ENCODE measurements around the gene SHISA9. TPM values are rescaled to one million over a fixed set of nuclear protein-coding genes. Genes with fewer than 3 reads are reported as not detected.

Gene SHISA9
- total and polyA plus RNA-seq, 3 donors from 2014 or later, result 0.46 to 1.0 (median 0.68) TPM

DNA sequence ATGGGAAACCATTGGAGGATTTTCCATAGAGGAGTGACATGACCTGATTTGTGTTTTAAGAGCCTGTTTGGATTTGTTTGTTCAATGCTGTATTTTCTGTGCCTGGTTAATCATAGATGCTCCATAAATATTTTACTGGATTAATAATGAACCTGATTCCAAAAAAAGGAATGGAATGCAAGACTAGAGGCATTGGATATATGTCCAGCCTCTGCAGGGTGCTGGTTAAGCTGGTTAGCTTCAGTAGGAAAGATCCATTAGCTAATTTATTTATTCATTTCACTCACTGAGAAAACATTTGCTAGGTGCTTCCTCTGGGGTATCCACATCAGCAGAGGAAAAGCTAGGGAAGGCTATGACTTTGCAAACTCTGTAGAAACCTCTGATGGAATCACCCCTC is 57.7 kb downstream of the SHISA9 start:
- Histone ChIP-seq H3K27ac (no peak overlapping the region), H3K9me3 (no peaks in the 10 kb centered on the region), H3K4me3 (no peak overlapping the region), H3K36me3 (ENCODE audit: low read depth, missing control alignments) (no peaks in the 10 kb centered on the region), H3K27me3 (no peaks in the 10 kb centered on the region), H3K4me1 (no peaks in the 10 kb centered on the region)
- intact Hi-C loops (cut with DNase I; ENCODE audit: low total_unique reads), result no loop called here
- TF ChIP-seq POLR2A (IDR thresholded peaks at IDR 0.05), result no peak
- TF ChIP-seq, protein P1, sequence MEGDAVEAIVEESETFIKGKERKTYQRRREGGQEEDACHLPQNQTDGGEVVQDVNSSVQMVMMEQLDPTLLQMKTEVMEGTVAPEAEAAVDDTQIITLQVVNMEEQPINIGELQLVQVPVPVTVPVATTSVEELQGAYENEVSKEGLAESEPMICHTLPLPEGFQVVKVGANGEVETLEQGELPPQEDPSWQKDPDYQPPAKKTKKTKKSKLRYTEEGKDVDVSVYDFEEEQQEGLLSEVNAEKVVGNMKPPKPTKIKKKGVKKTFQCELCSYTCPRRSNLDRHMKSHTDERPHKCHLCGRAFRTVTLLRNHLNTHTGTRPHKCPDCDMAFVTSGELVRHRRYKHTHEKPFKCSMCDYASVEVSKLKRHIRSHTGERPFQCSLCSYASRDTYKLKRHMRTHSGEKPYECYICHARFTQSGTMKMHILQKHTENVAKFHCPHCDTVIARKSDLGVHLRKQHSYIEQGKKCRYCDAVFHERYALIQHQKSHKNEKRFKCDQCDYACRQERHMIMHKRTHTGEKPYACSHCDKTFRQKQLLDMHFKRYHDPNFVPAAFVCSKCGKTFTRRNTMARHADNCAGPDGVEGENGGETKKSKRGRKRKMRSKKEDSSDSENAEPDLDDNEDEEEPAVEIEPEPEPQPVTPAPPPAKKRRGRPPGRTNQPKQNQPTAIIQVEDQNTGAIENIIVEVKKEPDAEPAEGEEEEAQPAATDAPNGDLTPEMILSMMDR (IDR thresholded peaks at IDR 0.05), result no peak
- no peak for DNase-seq

DNA sequence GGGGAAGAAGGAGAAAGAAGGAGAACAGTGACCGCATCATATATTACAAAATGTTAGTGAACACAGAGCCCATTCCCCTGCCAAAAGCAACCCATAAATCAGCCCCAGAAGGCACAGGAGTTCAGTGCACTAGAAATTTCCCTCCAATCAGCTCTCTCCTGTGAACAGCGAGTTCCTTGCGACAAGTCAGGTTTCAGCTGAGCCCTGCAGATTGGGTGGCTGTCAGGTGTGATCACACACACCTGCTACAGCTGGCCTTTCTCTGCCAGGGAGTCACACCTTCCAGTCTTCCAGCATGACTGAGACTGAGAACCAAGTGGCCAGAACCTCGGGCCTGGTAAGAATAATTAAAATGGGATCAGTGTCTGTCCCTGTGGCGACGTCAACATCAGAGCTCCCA is 60.2 kb downstream of the SHISA9 start:
- WGBS, 2 donors, result 73 to 74% methylated on average over 6 of the region's 6 CpGs
- no peaks in the 10 kb centered on the region for H3K36me3 ChIP-seq (ENCODE audit: low read depth, missing control alignments)
- intact Hi-C loops (cut with DNase I; ENCODE audit: low total_unique reads), result no loop called here

DNA sequence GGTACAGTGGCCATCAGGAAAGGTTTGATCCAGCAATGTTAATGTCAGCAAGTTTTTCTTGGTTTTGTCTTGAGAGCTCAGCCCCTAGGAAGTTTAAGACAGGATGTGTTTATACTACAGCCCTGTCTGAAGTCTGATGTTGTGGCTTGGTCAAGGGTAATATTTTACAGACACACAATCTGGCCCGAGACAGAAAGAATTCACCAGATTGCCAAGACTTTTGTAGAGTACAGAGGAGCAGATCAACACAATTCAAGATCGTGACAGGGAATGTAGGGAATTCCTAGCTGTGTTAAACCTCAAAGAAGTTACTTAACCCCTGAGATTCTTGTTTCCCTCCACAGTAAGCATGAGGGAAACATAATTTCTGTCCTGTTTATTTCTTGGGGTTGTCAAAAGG is 63.1 kb downstream of the SHISA9 start:
- TF ChIP-seq, protein P1 (IDR thresholded peaks at IDR 0.05), result no peak
- no peak for TF ChIP-seq POLR2A (IDR thresholded peaks at IDR 0.05)
- Histone ChIP-seq H3K27ac (no peak overlapping the region), H3K27me3 (no peaks in the 10 kb centered on the region), H3K4me3 (no peak overlapping the region), H3K9me3 (no peaks in the 10 kb centered on the region), H3K36me3 (ENCODE audit: low read depth, missing control alignments) (no peaks in the 10 kb centered on the region), H3K4me1 (no peaks in the 10 kb centered on the region)
- intact Hi-C loops (cut with DNase I; ENCODE audit: low total_unique reads), result no loop called here
- WGBS, 2 donors, result 40 to 45% methylated on average over 2 of the region's 2 CpGs
- DNase-seq, result no peak

More for the DNA sequence above, 60.2 kb downstream of the SHISA9 start:
- no peaks in the 10 kb centered on the region for H3K4me1 ChIP-seq
- no peaks in the 10 kb centered on the region for H3K9me3 ChIP-seq
- TF ChIP-seq, protein P1 (IDR thresholded peaks at IDR 0.05), result no peak
- TF ChIP-seq POLR2A (IDR thresholded peaks at IDR 0.05), result no peak
- no peaks in the 10 kb centered on the region for H3K27me3 ChIP-seq
- no peak for DNase-seq
- no peak overlapping the region for H3K4me3 ChIP-seq
- H3K27ac ChIP-seq, result no peak overlapping the region

DNA sequence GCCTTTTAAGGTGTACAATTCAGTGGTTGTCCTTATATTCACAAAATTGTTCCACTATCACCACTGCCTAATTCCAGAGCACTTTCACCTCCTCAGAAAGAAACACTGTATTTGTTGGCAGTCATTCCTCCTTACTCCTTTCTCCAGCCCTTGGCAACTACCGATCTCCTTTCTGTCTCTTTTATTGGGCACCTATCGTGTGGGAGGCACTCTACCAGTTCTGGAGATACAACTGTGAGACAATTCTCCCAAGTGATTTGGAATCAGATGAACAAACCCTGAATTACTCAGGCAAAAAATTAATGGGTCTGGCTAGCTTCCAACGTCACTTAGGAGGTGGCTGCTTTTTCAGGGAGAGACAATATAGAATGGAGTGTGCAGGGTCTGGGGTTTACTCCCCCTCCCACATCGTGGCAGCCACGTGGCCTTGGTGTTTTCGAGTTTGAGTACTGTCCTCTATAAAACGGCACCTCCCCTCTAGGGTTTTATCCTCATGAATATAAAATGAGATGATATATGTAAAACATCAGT is 63.9 kb downstream of the SHISA9 start:
- H3K4me3 ChIP-seq, result no peak overlapping the region
- WGBS, 2 donors, result 43 to 56% methylated on average over 7 of the region's 7 CpGs
- H3K9me3 ChIP-seq, result no peaks in the 10 kb centered on the region
- no peaks in the 10 kb centered on the region for H3K4me1 ChIP-seq
- H3K27ac ChIP-seq, result no peak overlapping the region
- no peak for DNase-seq
- H3K36me3 ChIP-seq (ENCODE audit: low read depth, missing control alignments), result no peaks in the 10 kb centered on the region
- intact Hi-C loops (cut with DNase I; ENCODE audit: low total_unique reads), result no loop called here
- H3K27me3 ChIP-seq, result no peaks in the 10 kb centered on the region
- TF ChIP-seq POLR2A (IDR thresholded peaks at IDR 0.05), result no peak
- TF ChIP-seq, protein P1 (IDR thresholded peaks at IDR 0.05), result no peak

DNA sequence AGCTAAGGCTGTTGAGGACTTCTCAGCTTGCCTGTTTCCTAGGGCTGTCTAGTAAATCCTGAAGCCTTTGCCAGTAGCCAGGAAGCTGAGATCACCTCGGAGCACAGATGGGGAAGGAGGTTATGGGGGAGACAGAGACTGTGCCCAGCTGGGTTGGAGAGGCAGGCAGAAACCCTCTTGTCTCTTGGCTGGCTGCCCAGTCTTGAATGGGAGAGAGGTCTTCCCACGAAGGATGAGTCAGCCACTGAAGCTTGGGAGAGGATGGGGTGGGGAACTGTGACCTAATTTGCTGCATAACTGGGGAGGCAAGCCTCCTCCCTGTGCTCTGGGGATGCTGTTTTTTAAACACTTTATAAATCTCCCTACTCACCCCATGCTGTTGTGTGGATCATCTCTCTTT is 69.8 kb downstream of the SHISA9 start:
- DNase-seq, result peak; percentile 22
- H3K27me3 ChIP-seq, result no peaks in the 10 kb centered on the region
- 22 to 31% methylated on average over 2 of the region's 2 CpGs for WGBS, 2 donors
- no peaks in the 10 kb centered on the region for H3K4me1 ChIP-seq
- no peaks in the 10 kb centered on the region for H3K9me3 ChIP-seq
- H3K4me3 ChIP-seq, result no peak overlapping the region
- intact Hi-C loops (cut with DNase I; ENCODE audit: low total_unique reads), result no loop called here
- no peak for TF ChIP-seq POLR2A (IDR thresholded peaks at IDR 0.05)
- TF ChIP-seq, protein P1 (IDR thresholded peaks at IDR 0.05), result no peak
- H3K27ac ChIP-seq, result no peak overlapping the region
- H3K36me3 ChIP-seq (ENCODE audit: low read depth, missing control alignments), result no peaks in the 10 kb centered on the region
